Neural progenitor cell (in vitro differentiated cells): ENCODE measurements around the gene ZNF180.

Experiments used
- EZH2 ChIP-seq: fragments of 200-600 bp; sonication (generic); IDR thresholded peaks from 2 replicates; pipeline ENCODE4 v1.6.1; 2017; ENCODE audit warnings: antibody characterized with exemption, mild to moderate bottlenecking, moderate library complexity
- EZH2phosphoT487 ChIP-seq: fragments of 200-600 bp; sonication (generic); IDR thresholded peaks from 2 replicates; pipeline ENCODE4 v1.6.1; 2017; ENCODE audit warnings: antibody characterized with exemption
- TF ChIP-seq, protein P1 (sequence below): fragments of 200-600 bp; sonication (generic); IDR thresholded peaks from 2 replicates; pipeline ENCODE4 v1.5.1; 2017; ENCODE audit warnings: antibody characterized with exemption, mild to moderate bottlenecking

DNA sequence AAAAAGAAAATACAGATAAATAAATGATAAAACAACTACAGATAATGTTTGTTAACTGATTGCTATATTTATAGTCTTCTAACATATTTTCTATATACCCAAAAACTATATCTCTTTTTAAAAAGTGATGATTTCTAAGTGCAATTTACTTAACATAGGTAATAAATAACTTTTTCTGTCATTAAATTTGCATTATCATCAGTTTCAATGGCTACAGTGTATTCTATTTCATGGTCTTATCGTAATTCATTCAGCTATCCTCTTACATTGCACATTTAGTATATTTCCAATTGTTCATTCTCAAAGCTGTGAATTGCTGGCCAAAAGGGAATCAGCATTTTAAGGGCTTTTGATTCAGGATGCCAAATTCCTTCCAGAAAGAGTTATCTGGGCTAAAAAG, 3.6 kb downstream of the ZNF180 start:
- TF ChIP-seq, protein P1, sequence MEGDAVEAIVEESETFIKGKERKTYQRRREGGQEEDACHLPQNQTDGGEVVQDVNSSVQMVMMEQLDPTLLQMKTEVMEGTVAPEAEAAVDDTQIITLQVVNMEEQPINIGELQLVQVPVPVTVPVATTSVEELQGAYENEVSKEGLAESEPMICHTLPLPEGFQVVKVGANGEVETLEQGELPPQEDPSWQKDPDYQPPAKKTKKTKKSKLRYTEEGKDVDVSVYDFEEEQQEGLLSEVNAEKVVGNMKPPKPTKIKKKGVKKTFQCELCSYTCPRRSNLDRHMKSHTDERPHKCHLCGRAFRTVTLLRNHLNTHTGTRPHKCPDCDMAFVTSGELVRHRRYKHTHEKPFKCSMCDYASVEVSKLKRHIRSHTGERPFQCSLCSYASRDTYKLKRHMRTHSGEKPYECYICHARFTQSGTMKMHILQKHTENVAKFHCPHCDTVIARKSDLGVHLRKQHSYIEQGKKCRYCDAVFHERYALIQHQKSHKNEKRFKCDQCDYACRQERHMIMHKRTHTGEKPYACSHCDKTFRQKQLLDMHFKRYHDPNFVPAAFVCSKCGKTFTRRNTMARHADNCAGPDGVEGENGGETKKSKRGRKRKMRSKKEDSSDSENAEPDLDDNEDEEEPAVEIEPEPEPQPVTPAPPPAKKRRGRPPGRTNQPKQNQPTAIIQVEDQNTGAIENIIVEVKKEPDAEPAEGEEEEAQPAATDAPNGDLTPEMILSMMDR = no peak
- no peak for TF ChIP-seq EZH2
- TF ChIP-seq EZH2phosphoT487 = no peak
